ENCODE data around the gene SEMA6A.
"Not testable (repeated sequence)": the region's sequence is repeated elsewhere in the genome, so short reads cannot be mapped to it uniquely, and the experiment has no call there.

SEMA6A gene

GRCh38 chr5:116527582-116527981 lies 47.0 kb downstream of the SEMA6A start:
- no peak for TF ChIP-seq CTCF (IDR thresholded peaks at IDR 0.05; ENCODE audit: extremely low read depth, missing control alignments)
- no peak for DNase-seq (ENCODE audit: low spot score)

- no peak for TF ChIP-seq CTCF (IDR thresholded peaks at IDR 0.05; ENCODE audit: extremely low read depth, missing control alignments)
- no peak for DNase-seq (ENCODE audit: low spot score)
Observed at GRCh38 chr5:116525674-116526073, 48.9 kb downstream of the SEMA6A start.

- DNase-seq (ENCODE audit: low spot score): no peak
- no peak for TF ChIP-seq CTCF (IDR thresholded peaks at IDR 0.05; ENCODE audit: extremely low read depth, missing control alignments)
Observed at GRCh38 chr5:116524966-116525365, 49.7 kb downstream of the SEMA6A start.

- TF ChIP-seq CTCF (IDR thresholded peaks at IDR 0.05; ENCODE audit: extremely low read depth, missing control alignments): no peak
- DNase-seq (ENCODE audit: low spot score): no peak
Observed at GRCh38 chr5:116524051-116524904, 50.3 kb downstream of the SEMA6A start.

GRCh38 chr5:116523182-116523581 lies 51.4 kb downstream of the SEMA6A start:
- DNase-seq (ENCODE audit: low spot score): not testable (repeated sequence)

- no peak for DNase-seq (ENCODE audit: low spot score)
- no peak for TF ChIP-seq CTCF (IDR thresholded peaks at IDR 0.05; ENCODE audit: extremely low read depth, missing control alignments)
Observed at GRCh38 chr5:116522356-116523136, 52.1 kb downstream of the SEMA6A start.

- no peak for DNase-seq (ENCODE audit: low spot score)
Observed at GRCh38 chr5:116521173-116521872, 53.3 kb downstream of the SEMA6A start.

More at GRCh38 chr5:116521173-116521872, 53.3 kb downstream of the SEMA6A start:
- TF ChIP-seq CTCF (IDR thresholded peaks at IDR 0.05; ENCODE audit: extremely low read depth, missing control alignments): no peak

All from GM20000 (cell line).